Transverse colon (tissue), 4 donors: ENCODE data around the gene GSTP1.
"Not testable (repeated sequence)": the region's sequence is repeated elsewhere in the genome, so short reads cannot be mapped to it uniquely, and the experiment has no call there.

Experiments
- CTCF ChIP-seq, 5 experiments: fragments of 200-600 bp in 3 of 5; fragments of 450-650 bp in 2 of 5; sonication (generic) in 3 of 5; IDR thresholded peaks; 1 replicate in 2 of 5; 2 replicates in 3 of 5; pipeline ENCODE4 v1.5.1; 2016 to 2017; ENCODE audit warnings: antibody characterized with exemption in 5 of 5, inconsistent platforms in 3 of 5, mild to moderate bottlenecking in 2 of 5, moderate library complexity in 1 of 5
- POLR2A ChIP-seq: fragments of 450-650 bp; IDR thresholded peaks from one replicate; pipeline ENCODE4 v1.6.1; 2016; ENCODE audit warnings: antibody characterized with exemption, mild to moderate bottlenecking, moderate library complexity
- POLR2AphosphoS5 ChIP-seq, 3 donors: sonication (generic); formaldehyde crosslinking; IDR thresholded peaks; one replicate each; pipeline ENCODE4 v1.6.1; 2016; ENCODE audit warnings: antibody characterized with exemption in 3 of 3

GRCh38 chr11:67548112-67548511 lies 35.5 kb upstream of the GSTP1 start:
- TF ChIP-seq CTCF (IDR thresholded peaks at IDR 0.05); POLR2A; POLR2AphosphoS5 (IDR thresholded peaks at IDR 0.05): not testable (repeated sequence)
